PFSK-1 (cell line): Measurements from ENCODE around the gene LTC4S.

Experiments
- POLR2AphosphoS5 ChIP-seq: IDR thresholded peaks from 2 replicates; pipeline ENCODE4 v1.6.1; 2012; ENCODE audit warnings: low read depth, mild to moderate bottlenecking, control low read depth, low read length, moderate library complexity
- TAF1 ChIP-seq: IDR thresholded peaks from 2 replicates; pipeline ENCODE4 v1.6.1; 2012; ENCODE audit warnings: low read length, control low read depth, borderline replicate concordance; ENCODE audit not compliant: insufficient read depth

GRCh38 chr5:179788193-179788854 is 5.5 kb upstream of the LTC4S start:
- TF ChIP-seq POLR2AphosphoS5 (no peak), TAF1 (no peak)
